Stimulated activated naive B cell treated with anti-CD40 and anti-IgM and Interleukin-4, amounts not matched to agents 10 μg/mL and 1 μg/mL and 100 μg/mL, for 72 hours (primary cell): Measurements from ENCODE around the gene MAGOH.
A peak's percentile ranks its signal among the peaks of the same experiment; 100 is the strongest.
"Not testable (repeated sequence)": the region's sequence is repeated elsewhere in the genome, so short reads cannot be mapped to it uniquely, and the experiment has no call there.

Experiments
- ATAC-seq, 2 donors: fragments of 150-1000 bp; cut with Tn5 transposase; replicated peaks; 2 replicates each; pipeline ENCODE4 v1.10.0; 2021; ENCODE audit warnings: moderate library complexity in 1 of 2
- DNase-seq: peaks from one replicate; pipeline ENCODE4 v3.0.0; 2021
- H3K27ac Mint-ChIP-seq: one replicate; pipeline ENCODE4 v1.8.0; 2022; ENCODE audit warnings: mild to moderate bottlenecking, mixed read lengths
- H3K27me3 Mint-ChIP-seq, 2 donors: one replicate each; pipeline ENCODE4 v1.8.0; 2022; ENCODE audit warnings: mixed read lengths in 2 of 2
- H3K36me3 Mint-ChIP-seq, 2 donors: one replicate each; pipeline ENCODE4 v1.8.0; 2022; ENCODE audit warnings: mixed read lengths in 2 of 2, mild to moderate bottlenecking in 1 of 2
- H3K4me1 Mint-ChIP-seq, 2 donors: one replicate each; pipeline ENCODE4 v1.8.0; 2022; ENCODE audit warnings: mixed read lengths in 2 of 2, mild to moderate bottlenecking in 1 of 2
- H3K4me3 Mint-ChIP-seq, 2 donors: one replicate each; pipeline ENCODE4 v1.8.0; 2022; ENCODE audit warnings: mild to moderate bottlenecking in 2 of 2, mixed read lengths in 2 of 2, moderate library complexity in 1 of 2
- H3K9me3 Mint-ChIP-seq, 2 donors: one replicate each; pipeline ENCODE4 v1.8.0; 2022; ENCODE audit warnings: mixed read lengths in 2 of 2, mild to moderate bottlenecking in 1 of 2

Gene MAGOH

GRCh38 chr1:53238197-53239155 lies at the start of gene MAGOH:
MAGOH (minus strand) TSS chr1:53238518; CDS start chr1:53238448, 70 bp downstream.
- H3K27me3 Mint-ChIP-seq = no peaks in the 10 kb centered on the region
- peaks cover 18 to 33% of the 10 kb centered on the region in 2 donors for H3K4me1 Mint-ChIP-seq
- DNase-seq (peak; percentile 93), ATAC-seq (peak; percentile 99)
- H3K36me3 Mint-ChIP-seq = peaks cover 15 to 25% of the 10 kb centered on the region in 2 donors
- no peaks in the 10 kb centered on the region for H3K9me3 Mint-ChIP-seq
- H3K4me3 Mint-ChIP-seq = peak within 1 kb of the TSS; percentile 98 to 100
- H3K27ac Mint-ChIP-seq = peak within 1 kb of the TSS; percentile 98

- no peaks in the 10 kb centered on the region for H3K9me3 Mint-ChIP-seq
- no peak overlapping the region for H3K27ac Mint-ChIP-seq
- peaks cover 28 to 56% of the 10 kb centered on the region in 2 donors for H3K36me3 Mint-ChIP-seq
- no peaks in the 10 kb centered on the region for H3K27me3 Mint-ChIP-seq
- peaks cover 8 to 23% of the 10 kb centered on the region in 2 donors for H3K4me1 Mint-ChIP-seq
- no peak for ATAC-seq
- no peak overlapping the region for H3K4me3 Mint-ChIP-seq
- DNase-seq = no peak
Observed at GRCh38 chr1:53286955-53287354, 48.6 kb upstream of the MAGOH start.

- H3K27ac Mint-ChIP-seq = no peak overlapping the region
- H3K27me3 Mint-ChIP-seq = no peaks in the 10 kb centered on the region
- H3K4me3 Mint-ChIP-seq = no peak overlapping the region
- no peak for DNase-seq
- no peaks in the 10 kb centered on the region for H3K9me3 Mint-ChIP-seq
- ATAC-seq = peak; percentile 69 to 94
- H3K4me1 Mint-ChIP-seq = peaks cover 4 to 18% of the 10 kb centered on the region in 2 donors
- H3K36me3 Mint-ChIP-seq = peaks cover 31 to 59% of the 10 kb centered on the region in 2 donors
Observed at GRCh38 chr1:53285969-53286760, 47.8 kb upstream of the MAGOH start.

GRCh38 chr1:53285546-53285945 lies 47.2 kb upstream of the MAGOH start:
- H3K4me1 Mint-ChIP-seq = peaks cover 4 to 16% of the 10 kb centered on the region in 2 donors
- ATAC-seq = no peak
- no peak overlapping the region for H3K27ac Mint-ChIP-seq
- no peaks in the 10 kb centered on the region for H3K27me3 Mint-ChIP-seq
- H3K9me3 Mint-ChIP-seq = no peaks in the 10 kb centered on the region
- H3K4me3 Mint-ChIP-seq = no peak overlapping the region
- H3K36me3 Mint-ChIP-seq = peaks cover 34 to 60% of the 10 kb centered on the region in 2 donors
- DNase-seq = no peak

GRCh38 chr1:53284224-53285020 lies 46.1 kb upstream of the MAGOH start:
- ATAC-seq = no peak
- H3K4me1 Mint-ChIP-seq = peaks cover 5 to 6% of the 10 kb centered on the region in 2 donors
- H3K36me3 Mint-ChIP-seq = peaks cover 32 to 58% of the 10 kb centered on the region in 2 donors
- no peak for DNase-seq
- no peak overlapping the region for H3K4me3 Mint-ChIP-seq
- no peaks in the 10 kb centered on the region for H3K9me3 Mint-ChIP-seq
- H3K27me3 Mint-ChIP-seq = no peaks in the 10 kb centered on the region
- H3K27ac Mint-ChIP-seq = no peak overlapping the region

GRCh38 chr1:53283156-53283555 lies 44.8 kb upstream of the MAGOH start:
- not testable (repeated sequence) for DNase-seq

GRCh38 chr1:53281133-53281532 lies 42.8 kb upstream of the MAGOH start:
- H3K27me3 Mint-ChIP-seq = no peaks in the 10 kb centered on the region
- peaks cover 38 to 57% of the 10 kb centered on the region in 2 donors for H3K36me3 Mint-ChIP-seq
- no peak for DNase-seq
- peaks cover 0 to 3% of the 10 kb centered on the region in 2 donors for H3K4me1 Mint-ChIP-seq
- peak overlapping the region; percentile 76 for H3K27ac Mint-ChIP-seq
- H3K4me3 Mint-ChIP-seq = no peak overlapping the region
- ATAC-seq = no peak
- no peaks in the 10 kb centered on the region for H3K9me3 Mint-ChIP-seq

More at GRCh38 chr1:53283156-53283555, 44.8 kb upstream of the MAGOH start:
- H3K27me3 Mint-ChIP-seq, H3K9me3 Mint-ChIP-seq, ATAC-seq, H3K4me3 Mint-ChIP-seq, H3K27ac Mint-ChIP-seq, H3K4me1 Mint-ChIP-seq: not testable (repeated sequence)
- H3K36me3 Mint-ChIP-seq = peaks cover 36 to 56% of the 10 kb centered on the region in 2 donors

- Mint-ChIP-seq H3K27ac (peak overlapping the region; percentile 76), H3K27me3 (no peaks in the 10 kb centered on the region), H3K4me3 (no peak overlapping the region), H3K9me3 (no peaks in the 10 kb centered on the region), H3K36me3 (peaks cover 43 to 63% of the 10 kb centered on the region in 2 donors), H3K4me1 (peaks cover 0 to 3% of the 10 kb centered on the region in 2 donors)
- DNase-seq = no peak
- ATAC-seq = no peak
Observed at GRCh38 chr1:53280496-53280895, 42.2 kb upstream of the MAGOH start.

- no peak overlapping the region for H3K27ac Mint-ChIP-seq
- no peak for ATAC-seq
- H3K9me3 Mint-ChIP-seq = no peaks in the 10 kb centered on the region
- peaks cover 0 to 3% of the 10 kb centered on the region in 2 donors for H3K4me1 Mint-ChIP-seq
- DNase-seq = no peak
- peaks cover 43 to 65% of the 10 kb centered on the region in 2 donors for H3K36me3 Mint-ChIP-seq
- H3K4me3 Mint-ChIP-seq = no peak overlapping the region
- no peaks in the 10 kb centered on the region for H3K27me3 Mint-ChIP-seq
Observed at GRCh38 chr1:53279296-53280200, 41.2 kb upstream of the MAGOH start.

GRCh38 chr1:53278298-53278725 lies 40.0 kb upstream of the MAGOH start:
- Mint-ChIP-seq H3K4me1 (peaks cover 0 to 3% of the 10 kb centered on the region in 2 donors), H3K27ac (peak overlapping the region; percentile 84), H3K4me3 (no peak overlapping the region), H3K9me3 (no peaks in the 10 kb centered on the region), H3K27me3 (no peaks in the 10 kb centered on the region), H3K36me3 (peaks cover 49 to 72% of the 10 kb centered on the region in 2 donors)
- DNase-seq (peak; percentile 45), ATAC-seq (peak; percentile 86)

- Mint-ChIP-seq H3K27me3 (no peaks in the 10 kb centered on the region), H3K27ac (peak overlapping the region; percentile 2), H3K4me1 (peaks cover 2 to 6% of the 10 kb centered on the region in 2 donors), H3K36me3 (peaks cover 56 to 81% of the 10 kb centered on the region in 2 donors), H3K4me3 (no peak overlapping the region), H3K9me3 (no peaks in the 10 kb centered on the region)
- ATAC-seq (no peak), DNase-seq (no peak)
Observed at GRCh38 chr1:53277326-53277725, 39.0 kb upstream of the MAGOH start.

- DNase-seq (no peak), ATAC-seq (no peak)
- peaks cover 7 to 8% of the 10 kb centered on the region in 2 donors for H3K4me1 Mint-ChIP-seq
- no peak overlapping the region for H3K4me3 Mint-ChIP-seq
- H3K36me3 Mint-ChIP-seq = peaks cover 57 to 82% of the 10 kb centered on the region in 2 donors
- no peaks in the 10 kb centered on the region for H3K27me3 Mint-ChIP-seq
- H3K27ac Mint-ChIP-seq = no peak overlapping the region
- H3K9me3 Mint-ChIP-seq = no peaks in the 10 kb centered on the region
Observed at GRCh38 chr1:53276902-53277281, 38.6 kb upstream of the MAGOH start.
